T-helper 1 cell treated with Interleukin-12 subunit alpha and Interleukin-12 subunit beta and Interleukin-4 antibody, amounts not matched to agents 30 ng/mL and 1 ng/mL, for 36 hours (primary cell): Measurements from ENCODE around the gene ZDHHC14. TPM values are rescaled to one million over a fixed set of nuclear protein-coding genes. Genes with fewer than 3 reads are reported as not detected.

Source experiments
- intact Hi-C: fragments of 100-400 bp; cut with micrococcal nuclease; formaldehyde crosslinking; loops from one replicate; pipeline ENCODE4 v1.15.1; 2024
- total RNA-seq: library from RNA; stranded (reverse); gene quantifications from 2 replicates; pipeline ENCODE4 v1.2.3, GENCODE V29; 2022

The ZDHHC14 gene
- total RNA-seq, 1 donor from 2014 or later = 18.3 TPM

DNA sequence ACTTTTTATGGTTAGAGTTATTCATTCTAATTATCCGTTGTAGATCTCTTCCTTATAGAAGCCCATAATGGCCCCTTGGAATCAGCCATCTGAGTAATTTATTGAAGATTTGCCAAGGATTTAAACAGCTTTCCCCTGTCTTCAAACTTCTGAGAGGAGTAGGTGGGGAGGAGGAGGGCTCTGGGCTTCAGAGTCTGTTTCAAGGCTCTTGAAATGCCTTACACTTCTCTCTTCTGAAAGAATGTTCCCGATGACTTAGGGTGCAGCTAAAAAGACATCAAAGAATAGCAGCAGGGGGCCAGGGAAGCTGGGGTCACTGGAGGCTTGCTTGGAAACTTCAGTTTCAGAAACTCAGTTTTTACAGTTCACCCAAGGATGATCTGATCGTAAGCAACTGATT lies 165.3 kb downstream of the ZDHHC14 start:
- intact Hi-C loops = no loop called here

DNA sequence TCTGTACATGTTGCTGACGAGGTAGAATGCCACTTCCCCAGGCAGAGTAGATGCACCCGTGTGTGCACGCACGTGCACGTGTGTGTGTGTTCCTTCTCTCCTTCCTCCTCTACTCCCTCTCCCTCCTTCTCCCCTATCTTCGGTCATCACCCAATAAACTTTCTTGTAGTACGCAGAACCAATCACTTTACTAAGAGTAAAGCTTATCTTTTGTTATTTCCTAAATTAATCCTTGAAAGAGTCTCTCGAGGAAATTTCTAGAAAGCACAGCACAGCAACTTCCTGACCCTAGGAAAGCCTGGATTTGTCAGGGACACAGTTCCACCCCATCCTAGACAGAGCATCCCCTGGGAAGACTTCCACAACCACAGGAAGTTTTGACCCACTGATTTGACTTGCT lies 166.1 kb downstream of the ZDHHC14 start:
- intact Hi-C loops = no loop called here

DNA sequence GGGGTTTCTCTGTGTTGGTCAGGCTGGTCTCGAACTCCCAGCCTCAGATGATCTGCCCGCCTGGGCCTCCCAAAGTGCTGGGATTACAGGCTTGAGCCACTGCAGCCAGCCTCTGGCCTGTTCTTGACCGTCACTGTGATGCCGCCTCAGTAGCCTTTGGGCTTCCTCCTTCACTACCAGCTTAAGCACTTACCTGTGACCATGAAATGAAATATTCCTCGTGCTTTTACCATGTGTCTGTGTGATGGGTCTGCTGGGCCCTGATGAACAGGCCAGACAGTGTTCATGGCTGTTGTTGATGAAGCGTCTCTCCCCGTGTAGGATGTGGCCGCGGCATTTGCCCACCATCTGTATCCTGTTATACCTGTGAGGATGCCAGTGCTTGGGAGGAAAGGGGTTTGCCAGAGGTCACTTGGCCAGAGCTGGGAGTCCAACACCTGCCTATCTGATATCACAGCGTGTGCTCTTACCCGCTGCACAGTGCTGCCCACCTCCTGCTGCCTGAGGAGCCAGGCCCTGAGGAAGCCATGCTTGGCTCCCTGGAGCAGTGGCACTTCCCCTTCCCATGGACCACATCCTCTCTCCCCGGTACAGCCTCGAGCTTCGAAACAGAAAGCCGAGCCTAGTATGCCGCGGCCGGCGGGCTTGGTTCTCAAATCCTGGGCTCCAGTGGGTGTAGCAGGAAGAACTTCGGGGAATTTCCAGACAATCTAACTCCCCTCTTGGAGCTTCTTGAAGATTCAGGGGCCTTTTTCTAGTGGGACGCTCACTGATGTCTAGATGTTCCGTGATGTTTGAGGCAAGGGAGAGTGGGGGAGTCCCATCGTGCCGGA lies 167.9 kb downstream of the ZDHHC14 start:
- intact Hi-C loops = no loop called here

DNA sequence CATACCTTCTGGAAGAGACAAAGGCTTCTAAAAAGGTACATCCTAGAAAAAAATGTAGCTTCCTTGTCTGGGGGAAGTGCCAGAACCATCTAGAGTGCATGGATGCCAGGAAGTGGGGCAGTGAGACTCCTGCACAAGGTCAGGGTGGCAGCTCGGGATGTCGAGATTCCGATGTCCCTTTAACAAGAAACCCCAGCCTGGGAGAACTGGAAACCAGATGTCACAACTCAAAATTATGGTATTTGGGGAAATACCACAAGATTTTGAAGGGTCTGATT lies 168.4 kb downstream of the ZDHHC14 start:
- intact Hi-C loops = no loop called here

DNA sequence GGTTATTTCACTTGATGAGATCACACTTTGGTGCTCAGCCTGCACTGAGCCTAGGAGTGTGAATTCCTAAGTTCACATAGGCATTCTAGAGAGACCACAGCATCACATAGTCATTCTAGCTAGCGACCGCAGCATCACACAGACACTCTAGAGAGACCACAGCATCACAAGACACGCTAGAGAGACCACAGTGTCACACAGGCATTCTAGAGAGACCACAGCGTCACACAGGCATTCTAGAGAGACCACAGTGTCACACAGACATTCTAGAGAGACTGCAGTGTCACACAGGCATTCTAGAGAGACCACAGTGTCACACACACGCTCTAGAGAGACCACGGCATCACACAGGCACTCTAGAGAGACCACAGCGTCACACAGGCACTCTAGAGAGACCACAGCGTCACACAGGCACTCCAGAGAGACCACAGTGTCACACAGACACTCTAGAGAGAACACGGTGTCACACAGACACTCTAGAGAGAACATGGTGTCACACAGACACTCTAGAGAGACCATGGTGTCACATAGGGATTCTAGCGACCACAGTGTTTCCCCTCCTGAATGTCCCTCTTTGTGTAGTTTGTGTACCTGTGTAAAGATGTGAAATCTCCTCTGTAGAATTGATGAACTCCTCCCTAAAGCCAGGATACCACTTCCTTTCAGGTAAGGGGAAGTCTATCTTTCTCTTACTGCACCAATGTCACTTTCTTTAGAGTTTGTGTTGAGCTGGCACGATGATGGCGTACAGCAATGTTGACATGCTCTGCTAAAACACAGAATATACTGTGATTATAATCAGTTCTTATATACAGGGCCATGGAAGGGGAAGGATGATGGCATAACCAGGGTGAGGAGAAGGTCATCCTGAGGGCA lies 169.4 kb downstream of the ZDHHC14 start:
- intact Hi-C loops = loop anchor here (1.0 kb wide), 1 partner anchor 19 kb away; no protein-coding TSS in a partner anchor

DNA sequence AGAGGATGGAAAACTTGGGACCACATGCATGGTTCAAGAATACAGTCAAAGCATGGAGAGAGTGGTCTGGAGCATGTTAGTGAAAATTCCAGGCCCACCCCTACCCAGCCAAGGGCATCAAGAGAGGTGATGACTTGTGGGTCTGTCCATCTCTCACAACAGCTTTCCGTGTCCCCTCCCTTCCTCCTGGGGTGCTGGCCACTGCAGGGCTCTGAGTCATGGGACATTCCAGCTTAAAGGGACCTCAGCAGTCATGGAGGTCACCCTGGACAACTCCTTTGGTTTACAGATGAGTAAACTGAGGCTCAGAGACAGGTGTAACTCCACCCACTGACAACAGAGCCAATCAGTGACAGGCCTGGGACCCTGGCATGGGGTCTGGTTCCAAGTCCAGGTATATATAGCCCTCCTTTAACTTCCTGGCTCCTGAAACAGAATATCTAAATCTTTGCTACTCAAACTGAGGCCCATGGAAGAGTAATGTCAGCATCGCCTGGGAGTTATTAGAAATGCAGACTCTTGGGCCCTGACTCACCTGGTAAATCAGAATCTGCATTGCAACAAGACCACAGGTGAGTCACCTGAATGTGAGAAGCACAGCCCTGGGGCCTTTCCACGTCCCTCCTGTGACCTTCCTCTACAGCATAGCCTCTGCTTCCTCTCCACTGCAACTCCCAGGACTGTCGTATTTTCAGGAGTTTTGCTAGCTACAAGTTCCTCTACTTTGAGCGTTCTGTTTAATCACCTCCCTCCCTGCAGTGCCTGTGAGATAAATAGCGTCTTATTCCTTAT lies 170.2 kb downstream of the ZDHHC14 start:
- intact Hi-C loops = no loop called here

DNA sequence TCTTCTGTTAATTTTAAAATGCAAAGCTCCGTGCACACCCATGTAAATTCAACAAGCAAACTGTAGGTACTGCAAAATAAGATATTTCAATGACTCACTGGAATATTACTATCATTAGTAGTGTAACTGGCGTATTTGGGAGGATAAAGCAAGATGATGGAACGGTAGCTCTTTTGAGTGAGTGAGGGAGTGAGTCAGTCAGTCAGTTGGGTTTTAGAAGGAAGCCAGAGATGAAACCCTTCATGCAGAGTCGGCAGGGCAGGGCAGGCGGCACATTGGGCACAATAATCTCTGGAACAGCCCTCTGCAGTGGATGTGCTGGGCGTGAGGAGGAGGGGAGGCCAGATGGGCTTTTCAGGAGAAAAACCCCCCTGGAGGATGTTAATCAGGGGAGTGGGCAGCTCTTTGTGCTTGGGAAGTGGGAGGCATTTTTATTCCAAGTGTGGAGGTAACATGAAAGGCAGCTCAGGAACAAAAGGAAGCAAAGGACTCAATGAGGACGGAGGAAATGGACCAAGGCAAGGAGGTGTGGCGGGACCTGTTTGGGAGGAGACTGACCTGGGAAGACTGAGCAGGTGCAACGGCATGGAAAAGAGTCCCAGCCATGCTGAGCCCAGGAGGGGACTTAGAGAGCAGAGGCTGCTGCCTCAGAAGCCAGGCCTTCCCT lies 171.2 kb downstream of the ZDHHC14 start:
- intact Hi-C loops = no loop called here

DNA sequence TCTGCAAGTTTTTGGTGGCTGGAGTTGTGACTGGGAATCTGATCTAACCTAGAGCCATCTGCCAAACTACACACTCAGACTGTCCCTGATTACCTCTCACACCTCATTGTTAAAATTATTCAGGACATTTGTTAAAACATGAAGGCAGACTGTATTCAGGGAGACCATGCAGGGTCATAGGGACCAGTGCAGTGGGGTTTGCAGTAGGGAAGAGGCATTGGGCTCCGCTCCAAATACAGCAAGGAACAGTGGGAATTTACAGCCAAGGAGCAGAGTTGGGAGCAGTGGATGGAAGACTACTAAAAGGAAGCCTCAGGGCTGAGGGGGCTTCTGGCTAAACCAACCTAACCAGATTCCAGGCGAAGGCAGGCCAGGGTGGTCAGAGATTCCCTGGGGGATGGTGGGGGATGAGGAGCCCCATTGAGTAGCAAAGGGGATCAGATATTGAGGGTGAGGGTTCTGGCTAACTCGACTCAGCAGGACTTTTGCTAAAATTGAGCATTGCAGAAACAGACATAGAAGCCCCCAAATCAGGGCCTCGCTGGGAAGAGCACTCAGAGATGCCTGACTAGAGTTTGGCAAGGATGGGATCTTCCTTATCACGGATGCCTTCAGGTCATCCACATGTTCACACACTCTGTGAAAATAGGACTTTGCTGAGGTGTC lies 172.0 kb downstream of the ZDHHC14 start:
- intact Hi-C loops = no loop called here

DNA sequence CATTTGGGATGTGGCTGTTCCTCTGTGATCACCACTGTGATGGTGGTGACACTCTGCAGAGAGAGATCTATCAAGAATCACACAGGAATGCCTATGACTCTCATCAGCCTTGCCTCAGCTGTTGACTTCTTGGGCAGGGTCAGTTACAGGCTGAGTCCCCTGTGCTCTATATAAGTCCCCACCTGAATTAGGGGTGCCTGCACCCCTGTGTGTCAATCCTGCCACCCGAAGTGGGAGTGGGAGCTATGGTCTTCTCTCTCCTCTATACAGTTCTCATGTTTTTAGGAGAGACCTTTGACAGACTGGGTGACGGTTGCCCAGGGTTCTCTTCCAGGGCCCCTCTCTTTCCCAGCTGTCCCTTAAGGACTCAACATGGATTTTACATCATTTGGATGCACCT lies 173.8 kb downstream of the ZDHHC14 start:
- intact Hi-C loops = no loop called here

DNA sequence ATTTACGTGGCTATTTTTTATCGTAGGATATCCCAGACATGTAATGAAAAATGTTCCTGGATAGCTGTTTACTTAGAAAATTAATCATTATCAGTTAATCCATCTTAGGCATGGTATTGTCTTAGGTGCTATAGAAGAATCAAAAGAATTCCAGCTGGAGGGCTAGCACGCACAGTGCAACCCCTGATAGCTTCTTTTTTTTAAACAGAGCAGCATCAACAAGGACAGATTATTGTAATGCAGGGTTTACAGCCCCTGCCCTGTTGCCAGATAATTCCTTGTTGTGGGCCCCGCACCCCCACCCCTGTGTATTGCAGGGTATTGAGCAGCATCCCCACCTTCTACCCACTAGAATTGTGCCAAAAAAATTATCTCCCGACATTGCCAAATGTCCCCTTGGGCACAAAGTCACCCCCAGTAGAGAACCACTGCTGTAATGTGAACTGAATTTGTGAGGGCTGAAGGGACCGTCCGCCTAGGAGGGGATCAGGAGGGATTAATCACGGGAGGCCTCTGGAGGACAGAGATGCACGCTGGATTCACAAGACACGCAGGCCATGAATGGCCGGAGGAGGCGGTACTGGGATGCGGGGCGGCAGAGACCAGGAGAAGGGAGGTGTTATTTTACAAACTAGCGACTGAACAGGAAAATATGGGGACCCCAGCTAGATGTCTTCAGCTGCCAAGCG lies 174.6 kb downstream of the ZDHHC14 start:
- intact Hi-C loops = no loop called here

DNA sequence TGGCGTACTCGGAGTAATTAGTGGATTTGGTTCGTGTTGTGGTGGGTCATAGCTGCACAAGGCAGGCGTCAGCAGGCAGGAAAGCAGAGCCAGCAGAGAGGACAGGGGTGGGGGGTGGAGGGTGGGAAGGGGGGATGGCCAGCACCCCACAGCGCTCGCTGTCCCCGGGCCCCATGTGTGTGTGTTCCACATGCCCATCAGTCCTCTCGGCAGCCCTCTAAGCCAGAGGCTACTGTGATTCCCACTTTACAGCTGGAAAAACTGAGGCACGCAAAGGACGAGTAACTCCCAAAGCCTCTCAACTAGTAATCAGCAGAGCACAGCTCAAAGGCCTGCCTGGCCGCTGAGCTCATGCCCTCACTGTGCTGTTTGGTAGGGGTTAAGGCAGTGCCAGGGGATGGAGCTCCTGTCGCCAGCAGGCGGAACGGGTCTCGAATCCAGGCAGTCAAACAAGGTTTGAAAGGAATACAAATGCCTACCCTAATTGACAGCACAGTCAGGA lies 175.2 kb downstream of the ZDHHC14 start:
- intact Hi-C loops = no loop called here

DNA sequence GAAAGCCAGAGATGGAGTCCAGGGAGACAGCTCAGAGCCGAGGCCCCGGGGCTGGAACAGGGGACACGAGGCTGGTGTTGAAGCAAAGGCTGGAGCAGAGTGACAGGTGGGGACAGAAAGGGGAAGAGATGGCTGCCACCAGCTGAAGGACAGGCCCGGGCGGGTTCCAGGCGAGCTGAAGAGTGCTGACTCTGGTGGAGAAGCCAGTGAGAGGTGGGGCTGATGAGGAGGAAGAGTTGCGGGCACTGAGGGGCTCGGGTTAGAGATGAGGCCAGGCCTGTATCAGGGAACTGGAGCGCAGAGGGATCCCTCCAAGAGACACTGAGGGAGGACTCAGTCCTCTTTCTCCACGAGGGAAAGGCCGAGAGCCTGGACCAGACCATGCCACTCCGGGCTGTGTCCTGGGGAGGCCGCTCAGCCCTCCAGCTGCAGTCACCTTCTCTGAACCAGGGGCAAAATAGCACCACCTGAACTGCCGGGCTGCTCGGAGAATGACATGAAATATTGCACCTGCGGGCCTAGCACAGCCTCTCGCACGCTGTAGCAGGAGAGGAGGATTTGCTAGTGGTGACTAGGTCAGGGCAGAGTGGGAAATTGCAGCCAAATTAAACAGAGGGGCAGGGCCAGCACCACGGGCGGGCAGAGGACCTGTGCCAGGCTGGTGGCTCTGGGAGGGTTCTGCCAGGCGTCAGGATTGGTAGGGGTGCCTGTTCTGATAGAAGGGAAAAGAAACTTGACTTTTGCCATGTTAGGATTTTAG lies 175.9 kb downstream of the ZDHHC14 start:
- intact Hi-C loops = no loop called here

DNA sequence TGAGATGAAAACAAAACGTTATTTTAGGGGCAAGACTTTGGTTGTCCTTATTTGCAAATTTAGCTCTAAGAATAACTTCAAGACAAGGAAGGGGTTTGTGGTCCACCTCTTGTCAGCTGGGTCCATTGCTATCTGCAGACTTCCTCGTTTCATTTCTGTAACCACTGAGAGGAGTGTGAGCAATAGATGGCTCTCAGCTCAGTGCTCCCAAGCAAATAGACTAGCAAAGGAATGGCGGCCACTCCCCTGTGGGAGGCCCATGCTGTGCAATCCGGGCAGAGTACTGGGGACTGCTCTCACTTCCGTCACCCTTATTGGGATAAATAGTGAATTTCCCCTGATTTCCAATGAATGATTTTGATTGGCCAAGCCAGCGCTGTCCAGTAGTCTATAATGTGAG lies 176.6 kb downstream of the ZDHHC14 start:
- intact Hi-C loops = no loop called here

DNA sequence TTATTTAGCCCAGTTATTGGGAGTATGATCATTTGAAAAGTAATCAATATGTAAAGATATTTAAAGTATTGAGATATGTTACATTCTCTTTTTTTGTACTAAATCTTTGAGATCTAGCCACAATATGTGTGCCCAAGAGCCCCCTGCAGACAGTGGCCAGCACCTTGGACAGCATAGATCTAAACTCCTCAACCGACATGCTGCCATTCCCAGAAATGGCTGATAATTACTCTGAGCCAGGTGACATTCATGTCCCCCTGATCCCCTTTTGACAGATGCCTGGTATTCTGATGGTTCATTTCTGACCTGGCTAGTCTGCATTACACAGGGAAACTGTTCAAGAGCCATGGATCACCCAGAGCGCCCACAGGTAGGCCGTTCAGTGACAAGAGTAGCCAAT lies 177.1 kb downstream of the ZDHHC14 start:
- intact Hi-C loops = no loop called here

DNA sequence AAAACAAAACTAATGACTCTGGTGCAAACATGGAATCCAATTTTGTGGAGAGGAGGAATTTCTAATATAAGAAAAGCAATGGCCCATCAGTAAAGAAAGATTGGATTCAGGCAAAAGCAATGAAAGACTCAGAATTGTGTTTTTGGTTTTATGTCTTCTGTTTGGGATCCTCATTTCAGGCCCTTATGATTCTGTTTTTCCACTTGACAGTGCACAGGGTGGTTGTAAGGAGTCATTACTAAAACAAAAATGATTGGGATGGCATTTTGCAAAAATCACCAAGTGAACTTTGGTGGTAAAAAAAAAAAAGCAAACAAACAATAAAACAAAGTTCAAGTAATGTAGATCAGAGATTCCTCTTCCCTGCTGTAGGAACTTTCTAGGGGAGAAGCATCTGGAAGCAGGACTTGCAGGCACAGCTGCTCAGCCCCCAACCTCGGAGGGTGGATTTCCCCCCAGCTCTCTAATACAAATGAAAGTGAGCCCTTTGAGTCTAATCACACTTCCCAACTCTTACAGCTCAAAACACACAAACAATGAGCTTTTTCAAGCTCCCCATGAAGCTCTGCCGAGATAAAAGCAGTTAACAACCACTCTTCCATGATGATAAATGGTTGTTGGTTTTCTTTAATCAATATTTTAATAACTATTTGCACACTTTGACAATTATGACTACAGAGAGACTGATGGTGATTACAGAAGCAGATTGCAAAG lies 177.7 kb downstream of the ZDHHC14 start:
- intact Hi-C loops = no loop called here

DNA sequence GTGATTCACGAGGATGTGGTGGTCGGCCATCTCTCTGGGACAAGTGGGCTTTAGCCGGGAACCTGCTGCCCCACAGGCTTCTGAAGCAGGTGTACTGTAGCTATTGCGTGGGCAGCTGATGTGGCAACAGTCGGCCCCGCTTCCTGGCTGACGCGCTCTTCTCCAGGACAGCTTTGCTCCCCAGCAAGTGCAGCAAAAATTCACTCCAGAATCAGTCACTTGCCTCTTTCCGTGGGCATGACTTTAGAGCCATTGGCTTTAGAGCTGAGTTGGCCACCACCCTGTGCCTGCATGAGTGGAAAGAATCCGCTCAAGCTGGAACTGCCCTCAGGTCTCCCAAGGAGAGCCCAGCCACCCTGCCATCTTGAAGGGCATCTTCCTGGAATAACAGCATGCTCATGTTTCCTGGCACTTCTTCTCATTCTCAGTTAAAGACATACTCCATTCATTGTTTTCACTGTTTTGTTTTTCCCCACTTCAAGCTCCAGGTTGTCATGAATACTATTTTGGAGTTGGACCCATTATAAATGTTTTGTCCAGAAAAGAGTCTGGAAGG lies 178.3 kb downstream of the ZDHHC14 start:
- intact Hi-C loops = no loop called here

DNA sequence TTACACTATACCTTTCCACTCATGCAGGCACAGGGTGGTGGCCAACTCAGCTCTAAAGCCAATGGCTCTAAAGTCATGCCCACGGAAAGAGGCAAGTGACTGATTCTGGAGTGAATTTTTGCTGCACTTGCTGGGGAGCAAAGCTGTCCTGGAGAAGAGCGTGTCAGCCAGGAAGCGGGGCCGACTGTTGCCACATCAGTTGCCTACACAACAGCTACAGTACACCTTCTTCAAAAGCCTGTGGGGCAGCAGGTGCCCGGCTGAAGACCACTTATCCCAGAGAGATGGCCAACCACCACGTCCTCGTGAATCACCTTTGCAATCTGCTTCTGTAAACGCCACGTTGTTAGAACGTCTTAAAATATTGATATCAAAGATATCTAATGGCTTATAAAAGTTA lies 179.1 kb downstream of the ZDHHC14 start:
- intact Hi-C loops = loop anchor here (5.0 kb wide), 1 partner anchor 33 kb away; no protein-coding TSS in a partner anchor
